DND-41 (cell line): ENCODE data around the gene BRI3BP.

ENCODE experiments used
- ATAC-seq: fragments of 200-7000 bp; cut with Tn5 transposase; 3 replicates; pipeline ENCODE4 v1.9.1; 2021; ENCODE audit warnings: low read depth; ENCODE audit not compliant: insufficient read depth
- DNase-seq: peaks from one replicate; pipeline ENCODE4 v3.0.0-alpha.2; 2020
- H2AFZ ChIP-seq: 2 replicates; pipeline ENCODE4 v1.6.0; 2012; ENCODE audit warnings: low read depth, low read length
- H3K27ac ChIP-seq: 2 replicates; pipeline ENCODE4 v1.5.1; 2012; ENCODE audit warnings: low read length, inconsistent platforms
- H3K27me3 ChIP-seq: fragments of 200-600 bp; sonication (generic); 2 replicates; pipeline ENCODE4 v1.6.0; 2012; ENCODE audit warnings: low read length, mild to moderate bottlenecking, inconsistent platforms; ENCODE audit not compliant: insufficient read depth, poor library complexity
- H3K36me3 ChIP-seq: 2 replicates; pipeline ENCODE4 v1.5.1; 2012; ENCODE audit warnings: low read length, inconsistent platforms; ENCODE audit not compliant: insufficient read depth
- H3K4me1 ChIP-seq: 2 replicates; pipeline ENCODE4 v1.5.1; 2012; ENCODE audit warnings: mild to moderate bottlenecking, low read length; ENCODE audit not compliant: insufficient read depth
- H3K4me2 ChIP-seq: 2 replicates; pipeline ENCODE4 v1.6.0; 2012; ENCODE audit warnings: mild to moderate bottlenecking, moderate library complexity, low read length, inconsistent platforms; ENCODE audit not compliant: insufficient read depth
- H3K4me3 ChIP-seq, 2 experiments: fragments of 200-600 bp in 1 of 2; shearing (Covaris generic) in 1 of 2; 2 replicates each; pipeline ENCODE4 v1.5.1; 2012 to 2016; ENCODE audit warnings: inconsistent platforms in 2 of 2, low read length in 2 of 2, mild to moderate bottlenecking in 2 of 2, low read depth in 1 of 2, moderate library complexity in 1 of 2
- H3K79me2 ChIP-seq: 2 replicates; pipeline ENCODE4 v1.6.0; 2012; ENCODE audit warnings: low read length, inconsistent platforms; ENCODE audit not compliant: insufficient read depth
- H3K9ac ChIP-seq: 2 replicates; pipeline ENCODE4 v1.6.0; 2012; ENCODE audit warnings: low read depth, mild to moderate bottlenecking, inconsistent platforms, low read length, moderate library complexity
- H3K9me3 ChIP-seq: 2 replicates; pipeline ENCODE4 v1.5.1; 2012; ENCODE audit warnings: low read length, moderate library complexity, mild to moderate bottlenecking, inconsistent platforms; ENCODE audit not compliant: insufficient read depth, severe bottlenecking
- H4K20me1 ChIP-seq: 2 replicates; pipeline ENCODE4 v1.6.0; 2012; ENCODE audit warnings: low read length; ENCODE audit not compliant: insufficient read depth
- EZH2 ChIP-seq: IDR thresholded peaks from 3 replicates; pipeline ENCODE4 v1.6.1; 2012; ENCODE audit warnings: borderline replicate concordance, low read depth, mild to moderate bottlenecking, moderate library complexity, low read length, inconsistent platforms; ENCODE audit not compliant: severe bottlenecking
- TF ChIP-seq, protein P1 (sequence below): IDR thresholded peaks from 2 replicates; pipeline ENCODE4 v1.5.1; 2012; ENCODE audit warnings: borderline replicate concordance, low read length, moderate library complexity, mild to moderate bottlenecking; ENCODE audit not compliant: poor library complexity, severe bottlenecking; ENCODE audit errors: extremely low read depth

The BRI3BP gene

GRCh38 chr12:125006365-125006764, 12.9 kb downstream of the BRI3BP start:
- Histone ChIP-seq H3K4me1 (no peaks in the 10 kb centered on the region), H3K36me3 (peaks cover 54% of the 10 kb centered on the region), H3K4me3 (no peak overlapping the region), H3K79me2 (peaks cover 94% of the 10 kb centered on the region), H3K9ac (no peak overlapping the region), H2AFZ (no peak overlapping the region), H3K4me2 (no peak overlapping the region), H4K20me1 (peaks cover 73% of the 10 kb centered on the region), H3K9me3 (no peaks in the 10 kb centered on the region), H3K27ac (no peak overlapping the region), H3K27me3 (no peaks in the 10 kb centered on the region)
- DNase-seq: no peak
- TF ChIP-seq EZH2: no peak
- TF ChIP-seq, protein P1, sequence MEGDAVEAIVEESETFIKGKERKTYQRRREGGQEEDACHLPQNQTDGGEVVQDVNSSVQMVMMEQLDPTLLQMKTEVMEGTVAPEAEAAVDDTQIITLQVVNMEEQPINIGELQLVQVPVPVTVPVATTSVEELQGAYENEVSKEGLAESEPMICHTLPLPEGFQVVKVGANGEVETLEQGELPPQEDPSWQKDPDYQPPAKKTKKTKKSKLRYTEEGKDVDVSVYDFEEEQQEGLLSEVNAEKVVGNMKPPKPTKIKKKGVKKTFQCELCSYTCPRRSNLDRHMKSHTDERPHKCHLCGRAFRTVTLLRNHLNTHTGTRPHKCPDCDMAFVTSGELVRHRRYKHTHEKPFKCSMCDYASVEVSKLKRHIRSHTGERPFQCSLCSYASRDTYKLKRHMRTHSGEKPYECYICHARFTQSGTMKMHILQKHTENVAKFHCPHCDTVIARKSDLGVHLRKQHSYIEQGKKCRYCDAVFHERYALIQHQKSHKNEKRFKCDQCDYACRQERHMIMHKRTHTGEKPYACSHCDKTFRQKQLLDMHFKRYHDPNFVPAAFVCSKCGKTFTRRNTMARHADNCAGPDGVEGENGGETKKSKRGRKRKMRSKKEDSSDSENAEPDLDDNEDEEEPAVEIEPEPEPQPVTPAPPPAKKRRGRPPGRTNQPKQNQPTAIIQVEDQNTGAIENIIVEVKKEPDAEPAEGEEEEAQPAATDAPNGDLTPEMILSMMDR: no peak
- ATAC-seq: no peak

DNA sequence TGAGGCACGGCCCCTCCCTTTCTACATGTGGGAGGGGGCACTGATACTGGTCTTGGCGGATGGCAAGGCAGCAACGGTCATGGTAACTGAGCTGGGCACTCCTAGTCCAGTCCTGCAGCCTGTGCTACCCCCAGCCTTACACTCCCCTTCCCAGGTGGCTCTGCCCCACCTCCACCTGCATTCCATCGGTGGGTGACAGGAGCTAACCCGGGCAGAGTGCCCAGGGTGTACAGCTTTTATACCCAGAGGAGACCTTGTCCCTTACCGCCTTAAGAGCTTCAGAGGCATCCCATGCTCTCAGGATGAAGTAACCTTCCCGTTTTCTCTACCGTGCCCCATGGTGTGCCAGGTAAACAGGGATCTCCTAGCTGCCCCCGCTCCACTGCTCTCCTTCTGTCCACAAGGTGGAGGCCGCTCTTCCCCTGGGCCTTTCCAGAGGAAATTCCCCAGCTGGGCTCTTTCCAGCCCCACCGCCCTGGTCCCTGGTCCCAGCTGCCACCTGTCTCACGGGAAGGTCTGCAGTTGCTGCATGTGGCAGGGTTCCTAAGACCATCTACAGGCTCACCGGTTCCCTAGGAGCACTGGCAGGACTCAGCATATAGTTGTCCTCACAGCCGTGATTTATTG, 20.5 kb downstream of the BRI3BP start:
- Histone ChIP-seq H3K27ac (no peak overlapping the region), H4K20me1 (peaks cover 33% of the 10 kb centered on the region), H3K36me3 (peaks cover 78% of the 10 kb centered on the region), H3K4me3 (no peak overlapping the region), H3K79me2 (peaks cover 42% of the 10 kb centered on the region), H3K4me1 (no peaks in the 10 kb centered on the region), H2AFZ (no peak overlapping the region), H3K27me3 (no peaks in the 10 kb centered on the region), H3K9ac (no peak overlapping the region), H3K9me3 (no peaks in the 10 kb centered on the region), H3K4me2 (no peak overlapping the region)
- no peak for DNase-seq
- no peak for TF ChIP-seq EZH2
- TF ChIP-seq, protein P1: no peak
- ATAC-seq: no peak

- no peak overlapping the region for H3K27ac ChIP-seq
- H4K20me1 ChIP-seq: peaks cover 31% of the 10 kb centered on the region
- H3K4me2 ChIP-seq: no peak overlapping the region
- no peaks in the 10 kb centered on the region for H3K4me1 ChIP-seq
- no peak overlapping the region for H3K9ac ChIP-seq
- no peak for DNase-seq
- no peak overlapping the region for H2AFZ ChIP-seq
- ATAC-seq: no peak
- TF ChIP-seq EZH2: no peak
- TF ChIP-seq, protein P1: no peak
- H3K27me3 ChIP-seq: no peaks in the 10 kb centered on the region
- H3K4me3 ChIP-seq: no peak overlapping the region
- H3K79me2 ChIP-seq: peaks cover 36% of the 10 kb centered on the region
- no peaks in the 10 kb centered on the region for H3K9me3 ChIP-seq
- peaks cover 82% of the 10 kb centered on the region for H3K36me3 ChIP-seq
Measured at GRCh38 chr12:125014526-125014925, 21.1 kb downstream of the BRI3BP start.
